Spleen (tissue), 11 donors: ENCODE results near the gene KLHDC4. TPM values are rescaled to one million over a fixed set of nuclear protein-coding genes. Genes with fewer than 3 reads are reported as not detected.

Experiments
- DNase-seq: peaks from one replicate; pipeline ENCODE4 v3.0.0-alpha.2; 2020
- H3K27ac ChIP-seq, 8 donors: fragments of 200-600 bp; sonication (generic) in 7 of 8; 1 replicate in 4 of 8; 2 replicates in 4 of 8; pipeline versions ENCODE4 v1.5.0 to v1.8.0; 2016 to 2021; ENCODE audit warnings: inconsistent platforms in 4 of 8, mild to moderate bottlenecking in 4 of 8, moderate library complexity in 1 of 8
- H3K27me3 ChIP-seq, 7 donors: fragments of 200-600 bp; sonication (generic) in 6 of 7; replicated peaks in 1 of 7; 1 replicate in 4 of 7; 2 replicates in 3 of 7; pipeline versions ENCODE4 v1.5.0 to v1.8.0; 2016 to 2021; ENCODE audit warnings: inconsistent platforms in 3 of 7, mild to moderate bottlenecking in 1 of 7
- H3K36me3 ChIP-seq, 6 donors: fragments of 200-600 bp; sonication (generic) in 5 of 6; 1 replicate in 4 of 6; 2 replicates in 2 of 6; pipeline versions ENCODE4 v1.5.0 to v1.8.0; 2016 to 2021; ENCODE audit warnings: inconsistent platforms in 2 of 6
- H3K4me1 ChIP-seq, 6 donors: fragments of 200-600 bp; sonication (generic) in 5 of 6; 1 replicate in 3 of 6; 2 replicates in 3 of 6; pipeline versions ENCODE4 v1.5.0 to v1.8.0; 2016 to 2021; ENCODE audit warnings: inconsistent platforms in 3 of 6
- H3K4me3 ChIP-seq, 8 donors: fragments of 200-600 bp; sonication (generic) in 7 of 8; 1 replicate in 4 of 8; 2 replicates in 4 of 8; pipeline versions ENCODE4 v1.5.0 to v1.8.0; 2016 to 2021; ENCODE audit warnings: inconsistent platforms in 4 of 8, mild to moderate bottlenecking in 4 of 8, moderate library complexity in 2 of 8
- H3K9me3 ChIP-seq, 8 donors: fragments of 200-600 bp; sonication (generic) in 7 of 8; 1 replicate in 4 of 8; 2 replicates in 4 of 8; pipeline versions ENCODE4 v1.5.0 to v1.8.0; 2016 to 2021; ENCODE audit warnings: inconsistent platforms in 4 of 8
- CTCF ChIP-seq, 11 experiments: fragments of 200-600 bp in 7 of 11; fragments of 450-650 bp in 4 of 11; sonication (generic) in 4 of 11; IDR thresholded peaks in 8 of 11; conservative IDR thresholded peaks in 3 of 11; 1 replicate in 7 of 11; 2 replicates in 4 of 11; pipeline versions ENCODE4 v1.4.0 to v1.8.0; 2016 to 2021; ENCODE audit warnings: antibody characterized with exemption in 11 of 11, inconsistent platforms in 4 of 11, mild to moderate bottlenecking in 1 of 11
- POLR2A ChIP-seq, 3 donors: fragments of 450-650 bp; IDR thresholded peaks; one replicate each; pipeline ENCODE4 v1.5.1; 2017; ENCODE audit warnings: antibody characterized with exemption in 3 of 3, mild to moderate bottlenecking in 1 of 3
- POLR2AphosphoS5 ChIP-seq, 3 donors: sonication (generic); formaldehyde crosslinking; IDR thresholded peaks; one replicate each; pipeline ENCODE4 v1.5.1; 2017; ENCODE audit warnings: antibody characterized with exemption in 3 of 3
- WGBS, 5 donors: extraction: QIAGEN DNeasy Blood & Tissue Kit in 3 of 5; methylation state at CpG; one replicate each; pipeline versions ENCODE4 v1.1.5 to v1.1.7; 2013 to 2018; 5-methylcytosine and 5-hydroxymethylcytosine counted together
- intact Hi-C: fragments of 100-400 bp; cut with DNase I; formaldehyde crosslinking; loops from one replicate; pipeline ENCODE4 v1.15.0; 2023; ENCODE audit warnings: low total_unique reads
- polyA plus RNA-seq, 3 donors: library from polyadenylated mRNA; stranded (reverse); fragments of 200-250 nt; gene quantifications; one replicate each; pipeline ENCODE4 v1.2.1, GENCODE V29; 2013
- total RNA-seq, 7 donors: library from RNA; depleted of rRNA in 3 of 7; stranded (reverse); fragments of >200 nt in 3 of 7; fragmentation: NEBNext Ultra II Directional in 4 of 7; extraction: Animal tissue kit (Norgen Biotek cat#: 25700) in 4 of 7; gene quantifications; one replicate each; pipeline versions ENCODE4 v1.1.0 to v1.2.1, GENCODE V29; 2016 to 2021
- donor health status: healthy with polysubstance abuse.
- donor health status: DM: no; HTN: no; CAD: no; lungs with moderate emphysema.
- donor health status: DM: no; HTN: no; CAD: no.
- donor health status: Bipolar disorder and iron deficiency.
- donor health status: healthy.
- donor health status: DM: no; HTN: no; CAD: no.
- donor health status: DM: yes; HTN: yes; CAD: no.

KLHDC4 gene
- total and polyA plus RNA-seq, 10 donors, result 30.2 to 91.7 (median 56.7) TPM

DNA sequence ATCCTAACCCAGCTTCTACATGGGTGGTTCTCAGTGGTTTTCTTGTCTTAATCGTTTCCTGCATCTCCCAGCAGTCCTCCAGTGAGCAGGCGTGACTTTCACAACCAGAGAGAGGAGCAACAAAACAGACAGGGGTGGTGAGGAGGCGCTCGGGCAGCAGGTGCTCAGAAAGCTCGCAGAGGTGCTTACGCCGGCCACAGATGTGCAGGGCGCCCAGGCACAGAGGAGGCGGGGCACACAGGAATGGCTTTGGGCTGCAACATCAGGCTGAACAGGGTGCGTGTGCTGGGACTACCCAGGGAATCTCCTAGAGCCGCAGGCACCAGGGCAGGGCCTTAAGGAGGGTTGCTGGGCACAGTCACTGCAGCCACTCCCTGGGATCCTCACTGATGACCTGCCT is 32.6 kb downstream of the KLHDC4 start:
- Histone ChIP-seq H3K9me3 (no peaks in the 10 kb centered on the region), H3K4me1 (no peaks in the 10 kb centered on the region), H3K27ac (no peak overlapping the region), H3K4me3 (no peak overlapping the region), H3K36me3 (peaks cover 0 to 95% (median 47%) of the 10 kb centered on the region in 6 donors), H3K27me3 (no peaks in the 10 kb centered on the region)
- TF ChIP-seq POLR2A (IDR thresholded peaks at IDR 0.05), result no peak
- TF ChIP-seq POLR2AphosphoS5 (IDR thresholded peaks at IDR 0.05), result peak in 1 of 3 donors; percentile 43
- TF ChIP-seq CTCF (IDR thresholded peaks at IDR 0.05 in 8 of 11, conservative IDR thresholded peaks at IDR 0.05 in 3 of 11), result no peak
- DNase-seq, result no peak
- intact Hi-C loops, result no loop called here
- 75 to 81% (median 79%) methylated on average over 11 of the region's 11 CpGs for WGBS, 5 donors

DNA sequence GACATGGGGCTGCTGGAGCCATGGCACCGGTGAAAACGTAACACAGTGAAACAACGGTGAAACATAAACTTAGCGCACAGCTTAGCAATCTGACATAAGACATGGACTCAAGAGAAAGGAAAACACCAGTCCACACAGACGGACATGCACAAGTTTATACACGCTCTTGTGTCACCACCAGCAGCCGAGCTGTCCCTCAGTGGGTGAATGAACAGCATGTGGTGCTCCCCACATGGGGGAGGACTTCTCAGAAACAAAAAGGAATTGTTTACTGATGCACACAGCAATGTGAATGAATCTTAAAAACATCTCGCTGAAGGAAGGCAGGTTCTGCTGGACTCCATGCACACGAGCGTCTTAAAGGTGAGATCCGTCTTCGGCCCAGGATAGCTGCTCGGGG is 34.2 kb downstream of the KLHDC4 start:
- no peak for DNase-seq
- Histone ChIP-seq H3K27ac (no peak overlapping the region), H3K4me3 (no peak overlapping the region), H3K27me3 (no peaks in the 10 kb centered on the region), H3K4me1 (no peaks in the 10 kb centered on the region), H3K36me3 (peaks cover 0 to 95% (median 53%) of the 10 kb centered on the region in 6 donors), H3K9me3 (no peaks in the 10 kb centered on the region)
- no peak for TF ChIP-seq CTCF (IDR thresholded peaks at IDR 0.05 in 8 of 11, conservative IDR thresholded peaks at IDR 0.05 in 3 of 11)
- no peak for TF ChIP-seq POLR2AphosphoS5 (IDR thresholded peaks at IDR 0.05)
- TF ChIP-seq POLR2A (IDR thresholded peaks at IDR 0.05), result no peak
- WGBS, 5 donors, result 96 to 98% (median 97%) methylated on average over 13 of the region's 13 CpGs
- intact Hi-C loops, result no loop called here

DNA sequence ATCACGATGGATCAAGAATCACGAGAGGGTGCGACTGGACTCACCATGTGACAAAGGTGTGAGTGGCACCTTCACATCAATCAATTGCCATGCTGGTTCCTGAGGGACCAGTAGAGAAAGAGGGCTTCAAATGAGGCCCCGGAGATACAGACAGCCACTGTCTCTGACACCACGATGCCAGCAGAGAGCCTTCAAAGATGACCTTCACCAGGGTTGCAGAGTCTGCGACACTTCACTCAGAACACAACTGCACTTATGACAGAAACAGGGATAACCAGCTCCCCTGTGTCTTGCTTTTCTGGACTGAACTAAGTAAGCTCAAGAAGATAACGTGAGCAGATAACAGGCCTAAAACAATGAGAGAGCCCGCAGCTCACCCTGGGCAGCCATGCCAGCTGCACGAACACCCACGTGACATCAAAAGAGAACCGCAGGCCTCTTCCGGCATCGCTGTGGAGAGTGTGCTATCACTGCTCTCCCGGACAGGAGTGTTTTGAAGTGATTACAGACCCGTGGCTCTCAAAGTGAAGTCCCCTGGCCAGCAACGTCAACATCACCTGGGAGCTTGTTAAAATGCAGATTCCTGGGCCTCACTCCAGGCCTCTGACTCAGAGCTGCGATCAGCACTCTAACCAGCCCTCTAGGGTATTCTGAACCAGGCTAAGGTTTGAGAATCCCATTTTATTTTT is 36.4 kb downstream of the KLHDC4 start:
- peaks cover 0 to 93% (median 44%) of the 10 kb centered on the region in 6 donors for H3K36me3 ChIP-seq
- H3K27ac ChIP-seq, result peak overlapping the region in 1 of 8 donors; percentile 34
- WGBS, 5 donors, result 91 to 96% (median 94%) methylated on average over 17 of the region's 17 CpGs
- H3K4me3 ChIP-seq, result no peak overlapping the region
- intact Hi-C loops, result no loop called here
- H3K9me3 ChIP-seq, result no peaks in the 10 kb centered on the region
- TF ChIP-seq POLR2A (IDR thresholded peaks at IDR 0.05) (no peak), CTCF (IDR thresholded peaks at IDR 0.05 in 8 of 11, conservative IDR thresholded peaks at IDR 0.05 in 3 of 11) (no peak), POLR2AphosphoS5 (IDR thresholded peaks at IDR 0.05) (peak in 1 of 3 donors; percentile 51)
- no peaks in the 10 kb centered on the region for H3K27me3 ChIP-seq
- H3K4me1 ChIP-seq, result peaks cover 0 to 12% (median 0%) of the 10 kb centered on the region in 6 donors
- no peak for DNase-seq

DNA sequence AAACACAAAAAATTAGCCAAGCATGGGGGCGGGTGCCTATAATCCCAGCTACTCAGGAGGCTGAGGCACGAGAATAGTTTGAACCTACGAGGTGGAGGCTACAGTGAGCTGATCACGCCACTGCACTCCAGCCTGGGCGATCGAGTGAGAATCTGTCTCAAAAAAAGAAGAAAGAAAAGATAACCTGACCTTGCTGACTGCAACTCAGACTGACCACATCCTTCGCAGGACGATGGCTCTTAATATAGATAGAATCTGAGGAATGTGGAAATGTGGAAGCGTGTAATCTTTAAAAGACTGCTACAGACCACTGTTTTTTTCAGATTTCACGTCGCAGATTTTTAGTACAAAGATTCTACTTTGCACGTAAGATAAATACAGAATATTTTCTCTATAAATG is 37.8 kb downstream of the KLHDC4 start:
- Histone ChIP-seq H3K27me3 (no peaks in the 10 kb centered on the region), H3K27ac (no peak overlapping the region), H3K36me3 (peaks cover 0 to 93% (median 48%) of the 10 kb centered on the region in 6 donors), H3K4me1 (peaks cover 0 to 25% (median 7%) of the 10 kb centered on the region in 6 donors), H3K9me3 (no peaks in the 10 kb centered on the region), H3K4me3 (no peak overlapping the region)
- no peak for DNase-seq
- WGBS, 5 donors, result 86 to 92% (median 91%) methylated on average over 12 of the region's 12 CpGs
- intact Hi-C loops, result no loop called here
- no peak for TF ChIP-seq POLR2AphosphoS5 (IDR thresholded peaks at IDR 0.05)
